ENCODE data around the gene CFAP92. TPM values are rescaled to one million over a fixed set of nuclear protein-coding genes. Genes with fewer than 3 reads are reported as not detected.

The CFAP92 gene
- total RNA-seq, 1 donor from 2014 or later, result 2.7 TPM

DNA sequence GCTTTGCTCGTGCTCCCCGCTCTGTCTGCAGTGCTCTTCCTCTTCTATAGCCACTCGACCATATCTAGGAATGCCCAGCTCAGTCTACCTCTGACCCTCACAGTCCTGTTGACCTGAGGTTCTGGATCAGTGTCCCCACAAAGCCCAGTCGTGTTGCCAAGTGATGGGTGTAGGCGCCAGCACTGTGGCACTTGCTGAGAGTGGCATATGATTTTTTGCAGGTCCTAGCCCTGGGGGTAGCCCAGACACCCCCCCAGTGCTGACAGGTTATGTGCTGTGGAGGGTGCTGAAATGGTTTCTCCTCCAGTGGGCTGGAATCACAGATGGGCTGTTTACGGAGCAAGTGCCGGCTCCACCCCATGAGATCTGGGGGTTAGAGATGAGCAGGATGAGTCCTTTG, 82.0 kb downstream of the CFAP92 start:
- peaks cover 13% of the 10 kb centered on the region for H3K36me3 Mint-ChIP-seq (ENCODE audit: insufficient read depth)
- no peaks in the 10 kb centered on the region for H3K9me3 Mint-ChIP-seq (ENCODE audit: low read depth)
- H3K4me3 Mint-ChIP-seq (ENCODE audit: low read depth), result no peak overlapping the region
- no peak for DNase-seq (ENCODE audit: low spot score, unreplicated experiment)
- TF ChIP-seq CTCF (IDR thresholded peaks at IDR 0.05; ENCODE audit: unreplicated experiment), result no peak
- H3K27me3 Mint-ChIP-seq, result no peaks in the 10 kb centered on the region
- H3K27ac Mint-ChIP-seq, result no peak overlapping the region
- no peaks in the 10 kb centered on the region for H3K4me1 Mint-ChIP-seq (ENCODE audit: low read depth)

DNA sequence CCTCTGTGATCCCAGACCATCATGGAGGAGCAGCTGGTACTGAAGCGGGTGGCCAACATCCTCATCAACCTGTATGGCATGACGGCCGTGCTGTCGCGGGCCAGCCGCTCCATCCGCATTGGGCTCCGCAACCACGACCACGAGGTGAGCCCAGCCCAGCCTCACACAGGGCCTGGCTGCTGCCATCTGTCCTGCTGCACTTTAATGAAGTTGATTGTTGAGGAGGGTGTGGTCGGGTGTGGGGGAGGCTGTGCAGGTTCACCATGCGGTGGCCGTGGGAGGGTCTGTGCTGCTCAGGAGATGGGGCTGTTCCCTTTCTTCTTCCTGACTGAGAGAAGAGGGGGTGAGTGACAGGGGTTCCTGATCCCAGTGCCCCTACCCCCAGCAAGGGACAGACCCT, 83.9 kb downstream of the CFAP92 start:
- no peak for DNase-seq (ENCODE audit: low spot score, unreplicated experiment)

DNA sequence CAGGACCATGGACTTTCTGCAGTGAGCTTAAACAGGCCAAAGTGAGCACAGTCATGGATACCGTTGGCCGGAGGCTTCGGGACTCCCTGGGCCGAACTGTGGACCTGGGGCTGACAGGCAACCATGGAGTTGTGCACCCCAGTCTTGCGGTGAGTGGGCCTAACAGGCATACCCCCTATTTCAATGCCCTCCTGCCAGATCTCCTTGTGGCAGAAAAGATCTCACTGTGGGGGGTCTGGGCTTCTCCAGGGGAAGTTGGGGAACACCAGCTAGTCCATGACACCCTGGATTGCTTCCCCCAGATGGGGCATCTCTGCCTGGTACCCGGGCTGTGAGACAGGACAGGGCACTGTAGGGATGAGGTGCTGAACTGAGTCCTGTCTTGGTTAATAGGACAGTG, 84.9 kb downstream of the CFAP92 start:
- peaks cover 14% of the 10 kb centered on the region for H3K36me3 Mint-ChIP-seq (ENCODE audit: insufficient read depth)
- DNase-seq (ENCODE audit: low spot score, unreplicated experiment), result no peak
- no peaks in the 10 kb centered on the region for H3K9me3 Mint-ChIP-seq (ENCODE audit: low read depth)
- no peak overlapping the region for H3K27ac Mint-ChIP-seq
- no peak overlapping the region for H3K4me3 Mint-ChIP-seq (ENCODE audit: low read depth)
- no peaks in the 10 kb centered on the region for H3K27me3 Mint-ChIP-seq
- no peaks in the 10 kb centered on the region for H3K4me1 Mint-ChIP-seq (ENCODE audit: low read depth)
- TF ChIP-seq CTCF (IDR thresholded peaks at IDR 0.05; ENCODE audit: unreplicated experiment), result no peak

More for the DNA sequence above, 83.9 kb downstream of the CFAP92 start:
- Mint-ChIP-seq H3K36me3 (ENCODE audit: insufficient read depth) (peaks cover 14% of the 10 kb centered on the region), H3K9me3 (ENCODE audit: low read depth) (no peaks in the 10 kb centered on the region), H3K4me1 (ENCODE audit: low read depth) (no peaks in the 10 kb centered on the region), H3K27ac (no peak overlapping the region), H3K27me3 (no peaks in the 10 kb centered on the region), H3K4me3 (ENCODE audit: low read depth) (no peak overlapping the region)
- TF ChIP-seq CTCF (IDR thresholded peaks at IDR 0.05; ENCODE audit: unreplicated experiment), result no peak

DNA sequence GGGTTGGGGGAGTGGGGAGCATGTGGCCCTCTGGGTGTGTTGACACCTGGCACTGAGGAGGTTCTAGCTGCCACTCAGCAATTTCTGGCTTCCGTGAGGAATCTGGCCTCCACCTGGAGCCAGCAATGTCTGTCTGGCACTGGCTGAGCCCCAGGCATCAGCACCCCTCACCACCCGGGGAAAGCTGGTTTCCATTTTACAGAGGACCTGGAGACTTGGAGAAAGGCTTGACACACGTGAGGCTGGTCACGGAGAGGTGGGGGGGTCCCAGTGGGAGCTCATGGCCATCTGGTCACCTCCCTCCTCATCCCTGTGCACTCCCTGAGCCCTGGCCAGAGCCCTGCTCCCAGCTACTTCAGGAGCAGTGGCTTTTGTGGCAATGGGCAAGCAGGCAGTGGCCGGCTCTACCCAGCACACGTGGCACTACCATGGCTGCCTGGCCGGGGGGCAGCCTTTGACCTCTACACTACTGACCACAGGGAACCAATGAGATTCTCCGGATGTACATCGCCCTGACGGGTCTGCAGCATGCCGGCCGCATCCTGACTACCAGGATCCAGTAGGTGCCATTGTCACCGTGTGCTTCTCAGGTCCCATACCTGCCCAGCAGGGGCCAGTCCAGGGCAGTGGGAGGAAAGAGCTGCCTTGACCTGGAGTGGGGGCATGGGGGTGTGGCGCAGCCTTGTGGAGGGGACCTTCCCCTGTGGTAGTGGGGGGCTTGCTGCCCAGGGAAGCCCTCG, 86.0 kb downstream of the CFAP92 start:
- Mint-ChIP-seq H3K9me3 (ENCODE audit: low read depth) (no peaks in the 10 kb centered on the region), H3K4me3 (ENCODE audit: low read depth) (no peak overlapping the region), H3K27me3 (no peaks in the 10 kb centered on the region), H3K27ac (no peak overlapping the region), H3K36me3 (ENCODE audit: insufficient read depth) (peaks cover 14% of the 10 kb centered on the region), H3K4me1 (ENCODE audit: low read depth) (no peaks in the 10 kb centered on the region)
- no peak for TF ChIP-seq CTCF (IDR thresholded peaks at IDR 0.05; ENCODE audit: unreplicated experiment)
- no peak for DNase-seq (ENCODE audit: low spot score, unreplicated experiment)

DNA sequence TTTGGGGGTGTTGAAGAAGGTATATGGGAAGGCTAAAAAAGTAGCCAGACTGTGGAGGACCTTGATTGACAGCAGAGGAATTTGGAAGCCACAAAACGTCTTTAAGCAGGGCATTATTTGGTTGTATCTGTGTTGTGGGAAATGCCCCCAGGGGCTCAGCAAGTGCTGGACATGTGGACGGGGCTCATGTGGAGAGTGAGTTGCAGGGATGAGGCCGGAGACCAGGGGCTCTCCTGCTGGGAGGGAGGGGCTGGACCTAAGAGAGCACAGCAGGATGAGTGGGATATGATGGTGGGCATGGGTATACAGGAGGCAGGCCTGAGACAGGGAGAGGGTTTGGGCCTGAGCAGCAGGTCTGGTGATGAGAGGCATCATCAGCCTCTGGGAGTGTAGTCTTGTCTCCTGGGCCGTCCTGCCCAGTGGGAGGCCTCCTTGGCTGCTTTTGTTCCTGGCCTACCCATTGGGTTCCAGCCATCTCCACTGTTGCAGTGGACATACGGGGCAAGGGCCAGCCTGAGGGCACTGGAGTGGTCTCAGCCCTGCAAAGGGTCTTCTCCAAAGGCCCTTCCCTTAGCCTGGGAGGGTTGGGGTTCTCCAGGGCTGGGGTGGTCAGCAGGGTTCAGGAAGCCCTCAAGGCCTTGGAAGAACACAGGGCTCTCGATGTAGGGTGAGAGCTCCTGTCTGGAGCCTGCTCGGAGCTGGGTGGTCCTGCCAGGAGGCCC, 86.9 kb downstream of the CFAP92 start:
- Mint-ChIP-seq H3K36me3 (ENCODE audit: insufficient read depth) (peaks cover 8% of the 10 kb centered on the region), H3K9me3 (ENCODE audit: low read depth) (no peaks in the 10 kb centered on the region), H3K27me3 (no peaks in the 10 kb centered on the region), H3K4me1 (ENCODE audit: low read depth) (no peaks in the 10 kb centered on the region), H3K4me3 (ENCODE audit: low read depth) (no peak overlapping the region), H3K27ac (no peak overlapping the region)
- TF ChIP-seq CTCF (IDR thresholded peaks at IDR 0.05; ENCODE audit: unreplicated experiment), result no peak
- DNase-seq (ENCODE audit: low spot score, unreplicated experiment), result no peak
